Measurements from ENCODE around the gene AXIN1.
"Not testable (repeated sequence)": the region's sequence is repeated elsewhere in the genome, so short reads cannot be mapped to it uniquely, and the experiment has no call there.

The AXIN1 gene, protein sequence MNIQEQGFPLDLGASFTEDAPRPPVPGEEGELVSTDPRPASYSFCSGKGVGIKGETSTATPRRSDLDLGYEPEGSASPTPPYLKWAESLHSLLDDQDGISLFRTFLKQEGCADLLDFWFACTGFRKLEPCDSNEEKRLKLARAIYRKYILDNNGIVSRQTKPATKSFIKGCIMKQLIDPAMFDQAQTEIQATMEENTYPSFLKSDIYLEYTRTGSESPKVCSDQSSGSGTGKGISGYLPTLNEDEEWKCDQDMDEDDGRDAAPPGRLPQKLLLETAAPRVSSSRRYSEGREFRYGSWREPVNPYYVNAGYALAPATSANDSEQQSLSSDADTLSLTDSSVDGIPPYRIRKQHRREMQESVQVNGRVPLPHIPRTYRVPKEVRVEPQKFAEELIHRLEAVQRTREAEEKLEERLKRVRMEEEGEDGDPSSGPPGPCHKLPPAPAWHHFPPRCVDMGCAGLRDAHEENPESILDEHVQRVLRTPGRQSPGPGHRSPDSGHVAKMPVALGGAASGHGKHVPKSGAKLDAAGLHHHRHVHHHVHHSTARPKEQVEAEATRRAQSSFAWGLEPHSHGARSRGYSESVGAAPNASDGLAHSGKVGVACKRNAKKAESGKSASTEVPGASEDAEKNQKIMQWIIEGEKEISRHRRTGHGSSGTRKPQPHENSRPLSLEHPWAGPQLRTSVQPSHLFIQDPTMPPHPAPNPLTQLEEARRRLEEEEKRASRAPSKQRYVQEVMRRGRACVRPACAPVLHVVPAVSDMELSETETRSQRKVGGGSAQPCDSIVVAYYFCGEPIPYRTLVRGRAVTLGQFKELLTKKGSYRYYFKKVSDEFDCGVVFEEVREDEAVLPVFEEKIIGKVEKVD

DNA sequence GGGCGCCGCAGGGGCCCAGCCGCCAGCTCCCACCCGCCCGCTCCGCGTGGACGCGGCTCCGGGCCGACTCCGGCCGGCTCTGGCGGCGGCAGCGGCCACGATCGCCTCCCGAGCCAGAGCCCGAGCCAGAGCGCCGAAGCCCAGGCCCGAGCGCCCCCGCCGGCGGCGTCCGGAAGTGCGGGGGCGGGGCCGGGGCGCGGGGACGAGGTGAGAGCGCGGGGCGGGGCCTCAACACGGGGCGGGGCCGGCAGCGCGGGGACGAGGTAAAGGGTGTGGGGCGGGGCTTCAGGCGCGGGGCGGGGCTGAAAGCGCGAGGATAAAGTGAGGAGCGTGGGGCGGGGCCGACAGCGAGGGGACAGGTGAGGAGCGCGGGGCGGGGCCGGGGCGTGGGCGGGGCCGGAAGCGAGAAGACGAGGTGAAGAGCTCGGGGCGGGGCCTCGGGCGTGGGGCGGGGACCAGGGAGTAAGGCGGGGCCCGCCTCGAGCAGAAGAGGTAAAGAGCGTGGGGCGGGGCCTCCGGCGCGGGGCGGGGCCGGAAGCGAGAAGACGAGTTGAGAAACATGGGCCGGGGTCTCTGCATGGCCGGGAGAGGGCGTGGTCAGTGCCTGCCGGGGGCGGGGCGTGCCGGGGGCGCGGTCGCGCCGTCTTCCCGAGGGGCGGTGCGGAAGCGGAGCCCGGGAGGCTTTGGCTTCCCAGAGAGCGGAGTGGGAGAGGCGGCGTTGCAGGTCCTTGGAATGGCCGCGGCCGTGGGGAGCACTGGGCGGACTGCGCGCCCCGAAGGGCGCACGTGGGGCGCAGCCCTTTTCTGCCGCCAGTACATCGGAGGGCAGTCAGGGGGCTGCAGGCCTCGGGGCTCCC, at the start of gene AXIN1:
Gene AXIN1 (minus strand): TSS at position 177 of the 857 bp plus-strand sequence. CDS start 5,698 bp downstream, outside the sequence.
- peak; percentile 93 for DNase-seq

DNA sequence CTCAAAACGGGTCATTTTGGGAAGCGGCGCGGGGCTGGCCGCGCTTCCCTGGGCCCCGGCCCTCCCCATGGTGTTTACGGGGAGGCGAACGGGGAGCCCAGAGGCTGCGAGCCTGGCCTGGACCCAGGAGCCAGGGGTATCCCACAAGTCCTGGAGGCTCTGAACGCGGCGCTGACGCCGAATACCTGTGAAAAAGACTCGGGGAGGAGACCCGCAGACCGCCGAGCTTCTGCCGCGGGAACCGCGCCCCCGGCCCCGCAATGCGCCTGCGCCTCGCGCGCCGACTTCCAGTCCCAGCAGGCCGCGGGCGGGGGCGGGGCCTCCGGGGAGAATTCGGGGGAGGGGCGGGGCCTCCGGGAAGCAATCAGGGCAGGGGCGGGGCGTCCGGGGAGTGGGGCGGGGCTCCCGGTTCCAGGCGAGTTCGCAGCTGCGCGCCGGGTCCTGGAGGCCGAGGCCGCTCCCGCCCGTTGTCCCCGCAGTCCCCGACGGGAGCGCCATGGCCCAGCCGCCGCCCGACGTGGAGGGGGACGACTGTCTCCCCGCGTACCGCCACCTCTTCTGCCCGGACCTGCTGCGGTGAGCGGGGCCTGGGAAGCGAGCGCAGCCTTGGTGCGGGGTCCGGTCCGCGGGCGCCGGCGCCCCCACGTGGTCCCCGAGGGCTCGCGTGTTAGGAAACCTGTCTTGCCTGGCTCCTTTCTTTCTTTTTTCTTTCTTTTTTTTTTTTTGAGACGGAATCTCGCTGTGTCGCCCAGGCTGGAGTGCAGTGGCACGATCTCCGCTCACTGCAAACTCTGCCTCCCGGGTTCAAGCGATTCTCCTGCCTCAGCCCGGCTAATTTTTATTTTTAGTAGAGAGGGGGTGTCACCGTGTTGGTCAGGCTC, 49.2 kb upstream of the AXIN1 start, which contains the start of gene DECR2:
Gene DECR2 (plus strand): TSS at position 418 of the 881 bp plus-strand sequence. CDS start 79 bp downstream, at position 497.
- peak; percentile 89 for DNase-seq

DNA sequence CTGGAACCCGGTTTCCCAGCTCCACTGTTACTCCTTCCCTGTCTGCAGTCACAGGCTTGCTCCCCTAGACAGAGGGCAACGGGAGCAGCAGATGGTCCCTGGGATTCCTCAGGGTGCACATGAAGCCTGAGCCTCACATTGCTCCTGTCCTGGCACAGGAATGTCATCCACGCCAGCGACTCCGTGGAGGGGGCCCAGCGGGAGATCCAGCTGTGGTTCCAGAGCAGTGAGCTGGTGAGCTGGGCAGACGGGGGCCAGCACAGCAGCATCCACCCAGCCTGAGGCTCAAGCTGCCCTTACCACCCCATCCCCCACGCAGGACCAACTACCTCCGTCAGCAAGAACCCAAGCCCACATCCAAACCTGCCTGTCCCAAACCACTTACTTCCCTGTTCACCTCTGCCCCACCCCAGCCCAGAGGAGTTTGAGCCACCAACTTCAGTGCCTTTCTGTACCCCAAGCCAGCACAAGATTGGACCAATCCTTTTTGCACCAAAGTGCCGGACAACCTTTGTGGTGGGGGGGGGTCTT, 47.6 kb upstream of the AXIN1 start:
- DNase-seq, result no peak

DNA sequence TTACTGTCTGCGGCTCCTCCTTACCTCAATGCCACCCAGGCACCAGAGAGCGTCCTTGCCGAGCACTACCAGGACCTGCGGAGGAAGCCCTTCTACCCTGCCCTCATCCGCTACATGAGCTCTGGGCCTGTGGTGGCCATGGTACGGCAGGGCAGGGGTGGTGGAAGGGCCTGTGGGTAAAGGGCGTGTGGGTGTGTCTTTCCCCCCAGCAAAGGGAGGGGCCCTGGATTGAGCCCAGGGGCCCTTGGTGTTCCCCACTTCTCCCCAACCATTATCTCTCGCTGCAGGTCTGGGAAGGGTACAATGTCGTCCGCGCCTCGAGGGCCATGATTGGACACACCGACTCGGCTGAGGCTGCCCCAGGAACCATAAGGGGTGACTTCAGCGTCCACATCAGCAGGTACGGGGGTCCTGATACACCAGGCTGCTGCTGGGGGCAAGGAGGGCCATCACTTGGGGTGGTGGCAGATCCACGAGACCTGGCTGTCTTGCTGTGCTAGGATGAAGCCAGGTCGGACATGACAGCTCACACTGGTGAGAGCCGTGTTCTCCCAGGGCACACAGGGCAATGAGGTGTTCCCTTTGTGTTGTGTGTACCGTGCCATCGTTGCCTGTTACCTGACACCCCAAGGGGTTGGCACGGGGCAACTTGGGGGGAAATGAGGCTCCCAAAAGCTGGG, 47.0 kb upstream of the AXIN1 start:
- DNase-seq, result no peak

DNA sequence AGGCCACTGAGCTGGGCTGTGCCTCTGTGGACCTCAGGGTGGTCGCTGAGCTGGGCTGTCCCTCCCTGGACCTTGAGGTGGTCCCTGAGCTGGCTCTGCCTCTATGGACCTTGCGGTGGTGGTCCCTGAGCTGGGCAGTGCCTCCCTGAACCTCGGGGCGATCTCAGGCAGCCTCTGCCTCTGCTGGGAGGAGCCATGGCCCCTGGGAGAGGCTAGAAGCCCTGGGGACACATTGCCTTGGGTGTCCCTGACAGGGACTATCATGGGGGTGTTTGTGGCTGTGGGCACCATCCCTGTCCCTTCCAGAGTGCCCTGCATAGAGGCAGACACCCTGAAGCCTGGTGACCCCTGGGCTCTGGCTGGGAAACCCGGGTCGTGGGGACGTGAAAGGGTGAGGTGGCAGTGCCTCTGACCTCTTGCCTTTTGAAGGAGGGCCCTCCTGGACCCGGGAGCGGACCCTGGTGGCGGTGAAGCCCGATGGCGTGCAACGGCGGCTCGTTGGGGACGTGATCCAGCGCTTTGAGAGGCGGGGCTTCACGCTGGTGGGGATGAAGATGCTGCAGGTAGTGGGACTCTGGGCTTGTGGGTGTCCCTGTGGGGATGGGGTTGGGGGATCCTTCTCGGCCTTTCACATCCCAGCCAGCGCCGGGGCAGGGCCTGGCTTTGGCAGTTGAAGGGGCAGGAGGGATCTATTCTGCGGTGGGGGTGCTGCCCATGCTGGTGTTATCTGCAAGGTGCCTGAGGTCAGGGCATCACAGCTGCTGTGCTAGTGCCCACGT, 46.2 kb upstream of the AXIN1 start:
- no peak for DNase-seq

DNA sequence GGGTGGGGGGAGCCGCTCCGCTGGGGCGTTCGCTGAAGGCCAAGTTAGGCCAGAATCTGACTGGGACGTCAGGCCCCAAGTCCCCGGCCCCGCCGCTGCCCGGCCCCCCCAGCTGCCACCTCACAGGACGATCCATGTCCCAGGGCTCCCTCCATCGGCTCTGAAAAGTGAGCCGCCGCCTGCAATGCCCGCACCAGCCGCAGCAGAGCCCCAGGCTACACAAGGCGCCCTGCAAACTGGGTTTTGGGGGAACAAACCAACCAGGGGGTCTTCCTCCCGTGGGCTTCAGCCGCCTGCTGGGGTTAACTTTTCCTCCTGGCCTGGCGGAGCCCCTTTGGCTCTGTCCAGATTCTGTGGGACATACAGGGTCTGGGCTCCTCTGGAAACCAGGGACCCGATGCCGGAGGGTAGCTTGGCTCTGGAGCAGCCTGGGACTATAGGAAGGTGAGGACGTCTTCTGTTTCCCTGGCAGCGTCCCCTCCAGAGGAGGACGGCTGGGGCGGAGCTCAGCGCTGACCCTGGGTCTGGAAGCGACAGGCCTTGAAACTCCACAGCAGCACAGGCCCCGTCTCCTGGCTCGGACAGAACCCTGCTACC, 45.3 kb upstream of the AXIN1 start:
- peak; percentile 74 for DNase-seq

DNA sequence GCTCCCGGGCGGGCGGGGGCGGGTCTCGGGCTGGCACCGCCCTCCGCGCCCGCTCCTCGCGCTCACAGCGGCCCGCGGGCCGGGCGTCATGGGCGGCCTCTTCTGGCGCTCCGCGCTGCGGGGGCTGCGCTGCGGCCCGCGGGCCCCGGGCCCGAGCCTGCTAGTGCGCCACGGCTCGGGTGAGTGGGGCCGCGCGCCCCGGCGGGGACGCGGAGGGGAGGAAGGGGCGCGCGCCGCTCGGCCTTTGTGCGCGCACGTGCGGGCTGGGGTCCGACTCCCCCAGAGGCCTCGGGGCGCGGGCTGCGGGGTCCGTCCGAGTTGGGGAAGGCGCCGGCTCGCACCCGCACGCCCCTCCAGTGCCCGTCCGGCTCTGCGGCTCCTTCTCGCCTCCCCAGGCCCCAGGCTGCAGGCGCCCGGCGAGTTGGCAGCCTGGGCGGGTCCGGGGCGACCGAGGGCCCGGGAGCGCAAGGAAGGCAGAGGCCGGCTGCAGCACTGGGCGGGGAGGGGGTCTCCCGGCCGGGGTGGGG, 44.7 kb upstream of the AXIN1 start, which contains the start of gene NME4:
Gene NME4 (plus strand): TSS at position 65 of the 527 bp plus-strand sequence. CDS start 24 bp downstream, at position 89.
- peak; percentile 19 for DNase-seq

DNA sequence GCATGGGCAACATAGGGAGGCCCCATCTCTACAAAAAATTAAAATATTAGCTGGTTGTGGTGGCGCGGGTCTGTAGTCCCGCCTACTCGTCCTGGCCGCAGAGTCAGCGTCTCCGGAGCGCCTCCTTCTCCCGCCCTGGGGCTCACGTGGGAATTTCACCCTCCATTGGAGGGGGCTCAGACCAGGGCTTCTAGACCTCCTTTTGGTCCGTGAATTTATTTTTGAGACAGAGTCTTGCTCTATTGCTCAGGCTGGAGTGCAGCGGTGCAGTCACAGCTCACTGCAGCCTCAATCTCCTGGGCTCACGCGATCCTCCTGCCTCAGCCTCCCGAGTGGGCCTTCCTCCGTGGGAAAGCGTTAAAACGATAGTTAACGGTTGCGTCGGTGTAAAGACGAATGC, 44.1 kb upstream of the AXIN1 start:
- DNase-seq, result peak; percentile 54

DNA sequence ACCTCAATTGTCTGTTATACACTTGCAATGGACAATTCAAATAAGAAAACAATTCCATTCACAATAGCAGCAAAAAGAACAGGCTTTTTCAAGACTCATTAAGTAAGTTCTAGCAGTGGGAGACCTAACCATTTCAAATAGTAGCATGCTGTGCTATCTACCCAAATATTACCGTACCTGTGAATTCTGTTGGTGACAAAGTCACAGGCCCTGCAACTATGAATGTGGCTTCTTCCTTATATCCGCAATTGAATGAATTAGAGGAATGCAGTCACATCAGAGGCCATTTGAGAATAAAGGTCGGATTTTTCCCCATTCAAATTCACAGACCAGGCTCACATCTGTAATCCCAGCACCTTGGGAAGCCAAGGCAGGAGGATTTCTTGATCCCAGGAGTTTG, 43.7 kb upstream of the AXIN1 start:
- no peak for DNase-seq

DNA sequence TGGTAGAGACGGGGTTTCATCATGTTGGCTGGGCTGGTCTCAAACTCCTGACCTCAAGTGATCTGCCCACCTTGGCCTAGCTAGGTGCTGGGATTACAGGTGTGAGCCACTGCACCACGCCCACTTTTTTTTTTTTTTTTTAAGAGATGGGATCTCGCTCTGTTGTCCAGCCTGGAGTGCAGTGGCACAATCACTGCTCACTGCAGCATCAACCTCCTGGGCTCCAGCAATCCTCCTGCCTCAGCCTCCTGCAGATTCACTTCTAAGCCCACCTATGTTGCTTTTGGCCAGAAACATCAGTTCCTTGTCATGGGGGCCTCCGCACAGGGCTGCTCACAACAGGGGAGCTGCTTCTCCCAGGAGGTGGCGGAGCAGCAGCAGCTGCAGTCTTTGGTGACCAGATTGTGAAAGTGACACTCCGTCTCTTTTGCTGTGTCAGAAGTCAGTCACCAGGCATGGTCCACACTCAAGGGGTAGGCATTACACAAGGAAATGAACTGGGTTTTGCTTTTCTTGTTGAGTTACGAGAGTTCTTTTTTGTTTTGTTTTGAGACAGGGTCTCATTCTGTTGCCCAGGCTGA, 40.0 kb upstream of the AXIN1 start:
- no peak for DNase-seq

DNA sequence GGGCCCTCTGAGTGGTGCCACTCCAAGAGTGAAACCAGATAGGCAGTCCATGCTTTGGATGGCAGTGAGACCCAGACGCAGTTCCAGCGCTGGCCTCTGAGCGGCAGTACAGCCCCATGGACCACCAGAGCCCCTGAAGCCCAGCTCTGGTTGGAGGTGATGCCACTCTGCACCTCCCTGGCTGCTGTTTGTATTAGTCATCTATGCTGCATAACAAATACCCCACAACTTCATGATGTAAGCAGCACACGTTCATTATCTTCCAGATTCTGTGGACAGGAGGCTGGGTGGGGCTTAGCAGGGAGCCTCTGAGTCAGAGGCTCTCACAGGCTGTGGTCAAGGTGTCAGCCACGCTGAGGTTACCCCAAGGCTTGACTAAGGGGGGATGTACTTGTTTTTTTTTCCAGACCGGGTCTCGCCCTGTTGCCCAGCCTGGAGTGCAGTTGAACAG, 39.4 kb upstream of the AXIN1 start:
- peak; percentile 63 for DNase-seq

DNA sequence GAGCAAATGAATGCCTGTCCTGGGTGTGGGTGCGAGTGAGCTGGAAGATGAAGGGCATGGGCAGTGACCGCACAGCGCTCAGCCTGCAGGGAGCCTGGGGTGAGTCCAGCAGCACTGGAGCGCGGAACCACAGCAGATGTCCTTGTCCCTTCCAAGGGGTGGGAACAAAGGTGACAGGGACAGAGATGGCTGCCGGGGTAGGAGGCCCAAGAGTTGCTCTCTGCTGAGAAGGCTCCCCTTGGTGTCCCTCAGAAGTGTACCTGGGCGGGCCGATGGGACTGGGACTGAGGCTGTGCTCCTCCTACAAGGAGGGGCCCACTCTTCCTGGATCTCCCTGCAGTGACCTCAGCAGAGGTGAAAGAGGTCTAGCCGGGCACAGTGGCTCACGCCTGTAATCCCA, 36.8 kb upstream of the AXIN1 start:
- DNase-seq, result no peak

DNA sequence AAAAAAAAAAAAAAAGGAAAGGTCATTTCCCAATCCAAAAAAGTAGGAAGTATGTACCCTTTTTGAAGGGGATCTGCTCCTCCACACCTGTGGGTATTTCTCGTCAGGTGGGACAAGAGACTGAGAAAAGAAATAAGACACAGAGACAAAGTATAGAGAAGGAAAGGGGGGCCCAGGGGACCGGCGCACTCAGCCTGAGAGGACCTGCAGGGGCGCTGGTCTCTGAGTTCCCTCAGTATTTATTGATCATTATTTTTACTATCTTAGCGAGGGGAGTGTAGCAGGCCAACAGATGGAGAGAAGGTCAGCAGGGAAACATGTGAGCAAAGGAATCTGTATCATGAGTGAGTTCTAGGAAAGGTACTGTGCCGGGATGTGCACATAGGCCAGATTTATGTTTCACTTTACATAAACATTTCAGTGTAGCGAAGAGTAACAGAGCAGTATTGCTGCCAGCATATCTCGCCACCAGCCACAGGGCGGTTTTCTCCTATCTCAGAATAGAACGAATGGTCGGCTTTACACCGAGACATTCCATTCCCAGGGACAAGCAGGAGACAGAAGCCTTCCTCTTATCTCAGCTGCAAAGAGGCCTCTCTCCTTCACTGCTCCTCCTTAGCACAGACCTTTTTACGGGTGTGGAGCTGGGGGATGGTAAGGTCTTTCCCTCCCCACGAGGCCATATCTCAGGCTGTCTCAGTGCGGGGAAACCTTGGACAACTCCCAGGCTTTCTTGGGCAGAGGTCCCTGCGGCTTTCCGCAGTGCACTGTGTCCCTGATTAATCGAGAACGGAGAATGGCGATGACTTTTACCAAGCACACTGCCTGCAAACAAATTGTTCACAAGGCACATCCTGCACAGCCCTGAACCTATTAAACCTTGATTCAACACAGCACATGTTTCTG, 35.5 kb upstream of the AXIN1 start:
- DNase-seq, result not testable (repeated sequence)

DNA sequence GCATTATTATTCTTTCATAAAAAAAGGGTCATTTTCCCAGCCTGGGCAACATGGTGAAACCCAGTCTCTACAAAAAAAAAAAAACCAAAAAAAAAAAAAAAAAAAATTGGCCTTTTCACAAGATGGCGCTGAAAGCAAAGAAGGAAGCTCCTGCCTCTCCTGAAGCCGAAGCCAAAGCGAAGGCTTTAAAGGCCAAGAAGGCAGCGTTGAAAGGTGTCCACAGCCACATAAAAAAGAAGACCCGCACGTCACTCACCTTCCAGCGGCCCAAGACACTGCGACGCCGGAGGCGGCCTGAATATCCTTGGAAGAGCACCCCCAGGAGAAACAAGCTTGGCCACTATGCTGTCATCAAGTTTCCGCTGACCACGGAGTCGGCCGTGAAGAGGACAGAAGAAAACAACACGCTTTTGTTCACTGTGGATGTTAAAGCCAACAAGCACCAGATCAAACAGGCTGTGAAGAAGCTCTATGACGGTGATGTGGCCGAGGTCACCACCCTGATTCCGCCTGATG, 34.2 kb upstream of the AXIN1 start:
- DNase-seq, result no peak

DNA sequence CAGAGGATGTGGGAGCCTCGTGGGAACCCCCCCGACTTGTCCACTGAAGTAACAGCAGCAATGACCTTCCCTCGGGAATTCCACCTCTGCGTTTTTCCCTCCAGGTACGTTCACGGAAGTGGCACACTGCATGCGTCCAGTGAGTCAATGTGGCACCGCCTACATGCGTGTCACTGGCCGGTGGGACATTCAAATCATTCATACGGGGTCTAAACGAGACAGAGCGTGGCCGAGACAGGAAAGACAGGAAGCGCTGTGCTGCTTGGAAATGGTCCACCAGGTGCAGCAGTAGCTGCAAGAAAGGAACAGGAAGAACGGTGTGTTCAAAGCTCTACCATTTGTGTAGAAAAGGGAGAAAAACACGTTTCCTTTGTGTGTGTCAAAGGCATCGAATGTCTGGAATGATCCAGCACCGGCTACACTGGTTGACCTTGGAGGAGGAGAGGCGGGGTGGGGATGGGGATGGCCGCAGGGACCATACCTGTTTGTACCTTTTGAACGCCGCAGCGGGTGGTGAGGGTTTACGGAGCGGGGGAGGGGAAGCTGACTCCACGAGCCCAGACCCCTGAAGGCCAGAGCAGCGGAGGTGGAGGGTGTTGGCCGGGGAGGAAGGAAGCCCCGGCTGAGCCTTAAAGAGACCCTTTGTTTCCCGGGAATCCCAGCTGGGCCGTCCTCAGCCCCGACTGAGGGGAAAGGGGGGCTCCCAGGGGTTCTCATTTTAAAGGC, 31.0 kb upstream of the AXIN1 start:
- no peak for DNase-seq
